ENCODE data around the gene SMAD7.

SMAD7 gene

GRCh38 chr18:48986851-48987761 lies 36.3 kb upstream of the SMAD7 start:
- no peak for DNase-seq

GRCh38 chr18:48985161-48985560 lies 34.4 kb upstream of the SMAD7 start:
- no peak for DNase-seq

GRCh38 chr18:48983793-48984437 lies 33.1 kb upstream of the SMAD7 start:
- no peak for DNase-seq

- DNase-seq = peak; percentile 56
These were observed 31.5 kb upstream of the SMAD7 start for GRCh38 chr18:48982266-48982665.

- DNase-seq = no peak
These were observed 29.5 kb upstream of the SMAD7 start for GRCh38 chr18:48979944-48980890.

- DNase-seq = no peak
These were observed 27.1 kb upstream of the SMAD7 start for GRCh38 chr18:48977914-48978313.

- no peak for DNase-seq
These were observed 25.3 kb upstream of the SMAD7 start for GRCh38 chr18:48975817-48976649.

- no peak for DNase-seq
These were observed 24.5 kb upstream of the SMAD7 start for GRCh38 chr18:48975120-48975816.

GRCh38 chr18:48974304-48975119 lies 23.7 kb upstream of the SMAD7 start:
- DNase-seq = no peak

GRCh38 chr18:48973731-48974130 lies 23.0 kb upstream of the SMAD7 start:
- no peak for DNase-seq

GRCh38 chr18:48968412-48969215 lies 17.8 kb upstream of the SMAD7 start:
- DNase-seq = no peak

- no peak for DNase-seq
These were observed 16.8 kb upstream of the SMAD7 start for GRCh38 chr18:48967545-48967944.

GRCh38 chr18:48966523-48966922 lies 15.8 kb upstream of the SMAD7 start:
- DNase-seq = no peak

GRCh38 chr18:48963586-48964470 lies 13.1 kb upstream of the SMAD7 start:
- no peak for DNase-seq

- no peak for DNase-seq
These were observed 12.3 kb upstream of the SMAD7 start for GRCh38 chr18:48962994-48963561.

- DNase-seq = no peak
These were observed 11.7 kb upstream of the SMAD7 start for GRCh38 chr18:48962252-48962993.

GRCh38 chr18:48961547-48961946 lies 10.8 kb upstream of the SMAD7 start:
- no peak for DNase-seq

Data from KG1 (cell line).